Fibroblast of the conjunctiva (primary cell): ENCODE measurements around the gene DOK4.
"Not testable (repeated sequence)": the region's sequence is repeated elsewhere in the genome, so short reads cannot be mapped to it uniquely, and the experiment has no call there.

Experiments
- DNase-seq: peaks from one replicate; pipeline ENCODE4 v3.0.0-alpha.2; 2010; ENCODE audit warnings: low read depth

The DOK4 gene

GRCh38 chr16:57501492-57501891, 15.2 kb upstream of the DOK4 start:
- no peak for DNase-seq

GRCh38 chr16:57500578-57501111, 14.4 kb upstream of the DOK4 start:
- no peak for DNase-seq

DNA sequence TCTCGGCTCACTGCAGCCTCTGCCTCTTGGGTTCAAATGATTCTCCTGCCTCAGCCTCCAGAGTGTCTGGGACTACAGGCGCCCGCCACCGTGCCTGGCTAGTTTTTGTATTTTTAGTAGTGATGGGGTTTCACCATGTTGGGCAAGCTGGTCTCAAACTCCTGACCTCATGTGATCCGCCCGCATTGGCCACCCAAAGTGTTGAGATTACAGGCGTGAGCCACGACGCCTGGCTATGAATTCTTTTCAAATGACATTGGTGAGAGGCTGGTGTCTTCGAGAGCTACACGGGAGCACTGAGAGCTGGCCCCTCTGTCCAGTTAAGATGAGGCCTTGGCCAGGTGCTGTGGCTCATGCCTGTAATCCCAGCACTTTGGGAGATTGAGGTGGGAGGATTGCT, 13.6 kb upstream of the DOK4 start:
- not testable (repeated sequence) for DNase-seq

GRCh38 chr16:57498031-57498430, 11.7 kb upstream of the DOK4 start:
- DNase-seq = no peak

DNA sequence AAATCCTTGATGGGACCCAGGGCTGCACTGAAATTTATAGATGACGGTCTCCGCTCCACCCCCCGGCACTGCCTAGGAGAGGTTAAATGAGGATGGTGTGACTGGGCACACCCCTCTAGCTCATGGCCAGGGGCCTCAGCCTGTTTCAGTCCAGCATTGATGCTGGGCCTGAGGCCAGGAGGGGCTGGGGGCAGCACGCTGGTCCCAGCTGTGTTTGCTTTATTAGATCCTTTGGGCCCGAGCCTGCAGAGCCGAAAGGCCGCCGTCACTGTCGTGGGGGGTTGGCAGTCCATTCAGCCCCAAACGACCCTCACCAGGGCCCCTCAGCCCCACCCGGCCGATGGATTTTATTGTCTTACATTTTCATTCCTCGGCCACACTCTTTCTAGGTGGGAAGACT, 10.8 kb upstream of the DOK4 start:
- DNase-seq = no peak

DNA sequence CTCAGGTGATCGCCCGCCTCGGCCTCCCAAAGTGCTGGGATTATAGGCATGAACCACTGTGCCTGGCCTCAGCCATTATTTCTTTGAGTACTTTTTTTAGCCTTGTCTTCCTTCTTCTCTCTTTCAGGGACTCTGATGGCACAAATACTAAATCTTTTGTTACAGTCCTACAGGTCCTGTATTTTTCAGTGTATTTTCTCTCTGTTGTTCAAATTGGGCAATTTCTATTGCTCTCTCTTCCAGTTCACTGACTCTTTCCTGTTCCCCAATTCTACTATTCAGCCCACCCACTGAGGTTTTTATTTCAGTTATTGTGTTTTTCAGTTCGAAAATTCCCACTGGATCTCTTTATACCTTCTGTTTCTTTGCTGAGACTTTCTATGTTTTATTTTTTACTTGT, 7.5 kb upstream of the DOK4 start:
- no peak for DNase-seq

DNA sequence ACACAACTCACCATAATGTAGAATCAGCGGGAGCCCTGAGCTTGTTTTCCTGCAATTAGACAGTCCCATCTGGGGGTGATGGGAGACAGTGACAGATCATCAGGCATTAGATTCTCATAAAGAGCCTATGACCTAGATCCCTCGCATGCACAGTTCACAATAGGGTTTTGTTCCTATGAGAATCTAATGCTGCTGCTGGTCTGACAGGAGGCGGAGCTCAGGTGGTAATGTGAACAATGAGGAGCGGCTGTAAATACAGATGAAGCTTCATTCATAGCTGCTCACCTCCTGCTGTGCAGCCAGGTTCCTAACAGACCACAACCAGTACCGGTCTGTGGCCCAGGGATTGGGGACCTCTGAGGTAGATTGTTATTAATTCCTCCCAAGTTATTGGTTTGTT, 2.9 kb upstream of the DOK4 start:
- DNase-seq = no peak

- DNase-seq = no peak
Observed at GRCh38 chr16:57486858-57487834, 853 bp upstream of the DOK4 start.

- DNase-seq = no peak
Observed at GRCh38 chr16:57485091-57485915, 990 bp downstream of the DOK4 start.

DNA sequence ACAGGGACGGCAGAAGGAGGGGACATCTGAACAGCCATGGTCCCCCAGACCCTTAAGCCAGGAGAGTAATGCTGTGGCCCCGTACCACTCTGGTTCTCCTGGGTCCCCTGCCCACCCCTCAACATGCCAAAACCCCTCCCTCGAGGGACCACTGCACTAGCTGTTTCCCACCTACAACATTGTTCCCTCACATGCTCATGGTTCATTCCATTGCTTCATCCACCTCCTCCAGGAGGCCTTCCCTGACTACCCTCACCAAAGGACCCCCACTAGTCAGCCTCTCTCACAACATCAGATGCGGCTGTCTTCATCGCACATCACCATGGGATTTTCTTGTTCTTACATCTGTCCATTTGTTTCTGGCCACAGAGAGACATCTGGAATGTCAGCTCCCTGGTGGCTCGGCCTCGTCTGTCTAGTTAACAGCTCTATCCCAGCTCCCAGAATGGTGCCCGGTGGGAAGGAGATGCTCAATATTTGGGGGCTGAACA, 1.7 kb downstream of the DOK4 start:
- DNase-seq = no peak

- no peak for DNase-seq
Observed at GRCh38 chr16:57483725-57484514, 2.4 kb downstream of the DOK4 start.

DNA sequence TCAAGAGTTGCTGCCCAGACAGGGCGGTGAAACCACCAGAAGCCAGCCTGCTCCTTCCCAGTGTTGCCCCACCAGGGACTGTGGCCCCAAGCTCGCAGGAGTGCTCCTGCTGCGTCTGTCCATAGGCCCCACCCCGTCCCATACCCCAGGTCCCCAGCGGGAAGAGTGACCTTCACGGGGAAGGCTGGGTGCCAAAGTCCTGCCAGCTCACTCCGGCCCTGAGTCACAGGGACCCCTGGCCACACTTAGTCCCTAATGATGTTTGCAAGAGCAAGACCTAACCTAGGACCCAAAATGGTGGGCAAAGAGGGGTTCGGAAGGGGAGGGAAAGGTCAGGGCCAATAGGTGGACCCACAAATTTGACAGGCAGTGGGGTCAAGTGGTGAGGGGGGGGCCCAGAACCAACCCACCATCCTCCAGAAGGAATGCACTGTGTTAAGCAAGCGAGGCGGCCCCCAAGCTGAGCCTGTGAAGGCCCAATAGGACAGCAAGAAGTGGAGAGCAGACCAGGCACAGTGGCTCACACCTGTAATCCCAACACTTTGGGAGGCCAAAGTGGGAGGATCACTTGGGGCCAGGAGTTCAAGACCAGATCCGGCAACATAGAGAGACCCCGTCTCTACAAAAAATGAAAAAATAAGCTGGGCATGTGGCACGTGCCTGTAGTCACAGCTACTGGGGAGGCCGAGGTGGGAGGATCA, 3.3 kb downstream of the DOK4 start:
- DNase-seq = no peak

DNA sequence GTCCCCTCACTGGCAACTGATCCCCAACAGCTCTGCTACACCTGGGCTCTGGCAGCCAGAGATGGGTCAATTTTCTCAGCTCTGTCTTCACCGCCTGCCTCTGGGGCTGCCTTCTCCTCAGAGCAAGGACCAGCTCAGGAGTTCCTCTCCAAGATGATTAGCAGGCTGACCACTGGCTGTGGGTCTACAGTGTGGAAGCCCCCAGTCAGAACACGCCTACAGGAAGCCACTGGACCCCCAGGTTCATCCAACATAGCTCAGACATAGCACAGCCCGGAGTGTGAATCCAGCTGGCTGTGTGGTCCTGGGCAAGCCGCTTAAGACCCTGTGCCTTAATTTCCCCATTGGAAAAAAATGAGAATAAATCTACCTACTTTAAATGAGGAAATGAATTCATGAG, 4.9 kb downstream of the DOK4 start:
- DNase-seq = no peak

- no peak for DNase-seq
Observed at GRCh38 chr16:57480754-57481230, 5.5 kb downstream of the DOK4 start.

GRCh38 chr16:57479976-57480753, 6.1 kb downstream of the DOK4 start:
- no peak for DNase-seq

DNA sequence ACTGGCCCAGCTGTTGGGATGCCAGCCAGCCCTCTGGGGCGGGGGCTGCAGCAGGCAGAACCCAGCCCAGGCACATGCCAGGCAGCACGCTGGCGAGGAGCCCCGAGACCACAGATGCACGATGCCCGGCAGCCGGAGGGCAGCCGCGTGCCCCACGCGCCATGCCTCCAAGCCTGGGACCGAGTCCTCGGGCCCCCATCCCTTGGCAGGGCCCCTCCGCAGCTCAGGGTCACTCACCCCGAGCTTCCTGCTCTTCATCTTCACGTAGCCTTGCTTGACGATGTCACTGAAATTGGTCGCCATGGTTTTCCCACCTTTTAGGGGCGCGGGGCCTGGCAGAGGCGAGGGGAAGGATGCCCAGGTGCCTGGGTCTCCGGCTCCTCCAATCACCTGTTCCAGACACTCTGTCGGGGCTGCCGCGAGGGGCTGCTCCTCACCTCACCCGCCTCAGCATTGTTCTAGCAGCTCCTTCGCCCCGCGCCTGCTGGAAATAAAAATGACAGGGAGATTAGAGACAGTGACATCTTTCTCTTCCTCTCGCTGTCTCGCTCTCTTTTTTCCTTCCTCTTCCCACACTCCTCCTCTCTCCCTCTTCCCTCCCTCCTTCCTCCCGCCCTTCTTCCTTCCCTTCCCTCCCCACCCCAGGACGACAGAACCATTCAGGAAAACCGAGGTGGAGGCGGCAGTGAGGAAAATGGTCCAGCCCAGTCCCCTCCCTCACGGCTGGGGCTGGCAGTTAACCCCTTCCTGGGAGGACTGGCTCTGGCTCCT, 6.9 kb downstream of the DOK4 start:
- peak; percentile 31 for DNase-seq

GRCh38 chr16:57478396-57479204, 7.7 kb downstream of the DOK4 start:
- no peak for DNase-seq

DNA sequence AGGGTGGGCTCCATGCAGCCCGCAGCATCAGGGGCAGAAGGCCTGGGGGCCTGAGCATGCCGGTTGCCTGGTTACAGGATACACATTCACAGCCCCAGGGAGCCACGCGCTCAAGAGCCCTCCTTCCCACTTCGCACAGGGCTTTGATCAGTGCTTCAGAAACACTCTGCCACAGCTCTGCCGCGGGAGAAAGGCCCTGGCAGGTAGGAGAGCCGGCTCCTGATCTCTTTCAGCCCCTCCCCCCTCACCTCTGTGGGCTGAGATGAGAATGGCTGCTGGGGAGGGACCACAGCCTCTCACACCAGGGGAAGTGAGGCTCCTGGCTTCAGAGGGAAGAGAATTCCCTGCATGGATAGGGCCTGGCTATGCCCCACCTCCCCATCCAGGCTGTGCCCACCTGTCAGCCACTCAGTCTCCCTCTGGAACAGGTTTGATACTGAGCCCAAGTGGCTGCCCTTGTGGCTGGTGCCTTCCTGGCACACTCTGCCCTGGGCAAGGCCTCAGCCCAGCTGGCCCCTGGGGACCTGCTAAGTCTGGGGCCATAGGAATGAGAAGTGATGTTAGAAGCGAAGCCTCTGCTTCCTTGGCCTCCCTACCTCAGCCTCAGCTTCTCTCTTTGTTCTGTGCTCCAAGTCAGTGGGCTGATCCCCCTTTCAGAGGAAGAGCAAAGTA, 8.6 kb downstream of the DOK4 start:
- DNase-seq = no peak
